HepG2 (cell line): ENCODE results near the gene DDRGK1. TPM values are rescaled to one million over a fixed set of nuclear protein-coding genes. Genes with fewer than 3 reads are reported as not detected.

Source experiments
- ARNT2 ChIP-seq: sonication (generic); formaldehyde crosslinking; IDR thresholded peaks from 2 replicates; pipeline ENCODE4 v1.8.0; 2022; ENCODE audit warnings: mild to moderate bottlenecking, low read depth, missing genetic modification reagents, moderate library complexity
- ATF7 ChIP-seq, 2 experiments: fragments of 450-650 bp in 1 of 2; sonication (generic) in 1 of 2; formaldehyde crosslinking in 1 of 2; IDR thresholded peaks; 2 replicates each; pipeline versions ENCODE4 v1.4.0 to v1.6.1; 2016 to 2020; ENCODE audit warnings: antibody characterized with exemption in 1 of 2, mild to moderate bottlenecking in 1 of 2, missing genetic modification reagents in 1 of 2
- HIVEP1 ChIP-seq: sonication (generic); formaldehyde crosslinking; IDR thresholded peaks from 2 replicates; pipeline ENCODE4 v1.4.0; 2020; ENCODE audit warnings: mild to moderate bottlenecking, missing genetic modification reagents
- HNF4A ChIP-seq: sonication (generic); formaldehyde crosslinking; IDR thresholded peaks from 2 replicates; pipeline ENCODE4 v1.4.0; 2020; ENCODE audit warnings: missing genetic modification reagents
- HNRNPLL ChIP-seq: fragments of 200-400 bp; formaldehyde crosslinking; IDR thresholded peaks from 2 replicates; pipeline ENCODE4 v1.6.1; 2017; ENCODE audit warnings: mild to moderate bottlenecking, low read depth, low read length; ENCODE audit not compliant: poor library complexity, severe bottlenecking
- NR3C1 ChIP-seq: sonication (generic); formaldehyde crosslinking; IDR thresholded peaks from 2 replicates; pipeline ENCODE4 v1.4.0; 2020; ENCODE audit warnings: missing genetic modification reagents
- PITX1 ChIP-seq: sonication (generic); formaldehyde crosslinking; IDR thresholded peaks from 2 replicates; pipeline ENCODE4 v1.5.1; 2020; ENCODE audit warnings: mild to moderate bottlenecking, missing genetic modification reagents
- RBAK ChIP-seq: sonication (generic); formaldehyde crosslinking; IDR thresholded peaks from 2 replicates; pipeline ENCODE4 v1.5.1; 2020; ENCODE audit warnings: mild to moderate bottlenecking, missing genetic modification reagents
- STAG1 ChIP-seq: sonication (generic); formaldehyde crosslinking; IDR thresholded peaks from 2 replicates; pipeline ENCODE4 v1.4.0; 2020; ENCODE audit warnings: missing genetic modification reagents
- TEAD3 ChIP-seq: optimal IDR thresholded peaks from 2 replicates; pipeline ENCODE3; 2016; ENCODE audit warnings: borderline replicate concordance
- YY1 ChIP-seq: IDR thresholded peaks from 2 replicates; pipeline ENCODE4 v1.6.1; 2011; ENCODE audit warnings: low read length, low read depth, moderate library complexity, mild to moderate bottlenecking; ENCODE audit not compliant: insufficient read depth, insufficient replicate concordance
- ZNF326 ChIP-seq: sonication (generic); formaldehyde crosslinking; IDR thresholded peaks from 2 replicates; pipeline ENCODE4 v1.4.0; 2020; ENCODE audit warnings: missing genetic modification reagents, borderline replicate concordance
- ZNF713 ChIP-seq: sonication (generic); formaldehyde crosslinking; IDR thresholded peaks from 2 replicates; pipeline ENCODE4 v1.4.0; 2020; ENCODE audit warnings: mild to moderate bottlenecking, missing genetic modification reagents
- ZSCAN25 ChIP-seq: sonication (generic); formaldehyde crosslinking; IDR thresholded peaks from 2 replicates; pipeline ENCODE4 v1.8.0; 2022; ENCODE audit warnings: mild to moderate bottlenecking, missing genetic modification reagents
- polyA plus RNA-seq, 8 experiments: library from polyadenylated mRNA; depleted of rRNA in 3 of 8; stranded (reverse) in 7 of 8; unstranded in 1 of 8; fragments of >200 nt; fragmentation: Illumina TruSeq in 4 of 8; extraction: Trizol in 4 of 8; gene quantifications; 2 replicates each; pipeline versions ENCODE4 v1.2.1 to v1.2.3, GENCODE V29; 2011 to 2016; ENCODE audit warnings: low read depth in 4 of 8, missing spikeins in 1 of 8, mixed read lengths in 1 of 8; ENCODE audit not compliant: insufficient read depth in 1 of 8
- total RNA-seq, 5 experiments: library from RNA; depleted of rRNA; stranded (reverse); fragments of >200 nt; fragmentation: Illumina TruSeq; extraction: Trizol; gene quantifications; 2 replicates each; pipeline ENCODE4 v1.2.3, GENCODE V29; 2016; ENCODE audit warnings: low read depth in 1 of 5
- TF ChIP-seq, protein P1 (sequence below): sonication (generic); formaldehyde crosslinking; IDR thresholded peaks from one replicate; pipeline ENCODE4 v1.5.1; 2020; ENCODE audit warnings: mild to moderate bottlenecking, missing genetic modification reagents; ENCODE audit errors: not compliant biosample characterization
- TF ChIP-seq, protein P2 (sequence below): sonication (generic); formaldehyde crosslinking; IDR thresholded peaks from 2 replicates; pipeline ENCODE4 v1.5.0; 2020; ENCODE audit warnings: mild to moderate bottlenecking, missing genetic modification reagents
- TF ChIP-seq, protein P3 (sequence below): sonication (generic); formaldehyde crosslinking; IDR thresholded peaks from 2 replicates; pipeline ENCODE4 v1.8.1; 2023; ENCODE audit warnings: mild to moderate bottlenecking, moderate library complexity, missing genetic modification reagents

The DDRGK1 gene
- total and polyA plus RNA-seq, 2 of the 13 experiments (the other 11 are each of a cell fraction or from before 2014, with no cell fraction given) = 96.7 to 149 TPM

DNA sequence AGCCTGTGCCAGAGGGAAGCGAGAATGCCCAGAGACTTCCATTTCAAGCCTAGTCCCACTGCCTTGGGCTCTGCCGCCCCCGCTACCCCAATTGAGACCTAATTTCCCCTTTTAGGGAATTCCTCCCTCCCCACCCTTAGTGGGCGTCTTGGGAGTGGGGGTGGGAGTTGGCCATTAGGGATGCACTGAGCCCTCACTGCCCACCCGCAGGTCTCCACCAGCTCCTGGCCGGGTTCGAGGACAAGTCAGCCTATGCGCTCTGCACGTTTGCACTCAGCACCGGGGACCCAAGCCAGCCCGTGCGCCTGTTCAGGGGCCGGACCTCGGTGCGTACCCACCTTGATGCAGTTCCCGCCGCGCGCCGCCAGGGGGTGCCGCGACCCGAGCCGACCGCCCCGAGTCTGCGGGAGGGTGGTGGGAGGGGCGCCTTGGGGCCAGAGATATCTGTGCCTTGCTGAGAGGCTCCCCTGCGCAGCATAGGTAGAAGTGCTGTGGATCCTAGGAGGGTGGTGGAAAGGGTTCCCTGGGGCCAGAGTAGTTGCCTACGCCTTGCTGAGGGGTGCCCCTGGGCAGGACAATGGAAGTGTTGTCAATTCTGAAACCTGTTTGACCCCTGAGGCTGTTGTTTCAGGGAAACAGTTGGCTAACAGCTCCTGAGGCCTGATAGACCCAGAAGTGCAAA lies 14.0 kb upstream of the DDRGK1 start (continued):
- TF ChIP-seq, protein P1, sequence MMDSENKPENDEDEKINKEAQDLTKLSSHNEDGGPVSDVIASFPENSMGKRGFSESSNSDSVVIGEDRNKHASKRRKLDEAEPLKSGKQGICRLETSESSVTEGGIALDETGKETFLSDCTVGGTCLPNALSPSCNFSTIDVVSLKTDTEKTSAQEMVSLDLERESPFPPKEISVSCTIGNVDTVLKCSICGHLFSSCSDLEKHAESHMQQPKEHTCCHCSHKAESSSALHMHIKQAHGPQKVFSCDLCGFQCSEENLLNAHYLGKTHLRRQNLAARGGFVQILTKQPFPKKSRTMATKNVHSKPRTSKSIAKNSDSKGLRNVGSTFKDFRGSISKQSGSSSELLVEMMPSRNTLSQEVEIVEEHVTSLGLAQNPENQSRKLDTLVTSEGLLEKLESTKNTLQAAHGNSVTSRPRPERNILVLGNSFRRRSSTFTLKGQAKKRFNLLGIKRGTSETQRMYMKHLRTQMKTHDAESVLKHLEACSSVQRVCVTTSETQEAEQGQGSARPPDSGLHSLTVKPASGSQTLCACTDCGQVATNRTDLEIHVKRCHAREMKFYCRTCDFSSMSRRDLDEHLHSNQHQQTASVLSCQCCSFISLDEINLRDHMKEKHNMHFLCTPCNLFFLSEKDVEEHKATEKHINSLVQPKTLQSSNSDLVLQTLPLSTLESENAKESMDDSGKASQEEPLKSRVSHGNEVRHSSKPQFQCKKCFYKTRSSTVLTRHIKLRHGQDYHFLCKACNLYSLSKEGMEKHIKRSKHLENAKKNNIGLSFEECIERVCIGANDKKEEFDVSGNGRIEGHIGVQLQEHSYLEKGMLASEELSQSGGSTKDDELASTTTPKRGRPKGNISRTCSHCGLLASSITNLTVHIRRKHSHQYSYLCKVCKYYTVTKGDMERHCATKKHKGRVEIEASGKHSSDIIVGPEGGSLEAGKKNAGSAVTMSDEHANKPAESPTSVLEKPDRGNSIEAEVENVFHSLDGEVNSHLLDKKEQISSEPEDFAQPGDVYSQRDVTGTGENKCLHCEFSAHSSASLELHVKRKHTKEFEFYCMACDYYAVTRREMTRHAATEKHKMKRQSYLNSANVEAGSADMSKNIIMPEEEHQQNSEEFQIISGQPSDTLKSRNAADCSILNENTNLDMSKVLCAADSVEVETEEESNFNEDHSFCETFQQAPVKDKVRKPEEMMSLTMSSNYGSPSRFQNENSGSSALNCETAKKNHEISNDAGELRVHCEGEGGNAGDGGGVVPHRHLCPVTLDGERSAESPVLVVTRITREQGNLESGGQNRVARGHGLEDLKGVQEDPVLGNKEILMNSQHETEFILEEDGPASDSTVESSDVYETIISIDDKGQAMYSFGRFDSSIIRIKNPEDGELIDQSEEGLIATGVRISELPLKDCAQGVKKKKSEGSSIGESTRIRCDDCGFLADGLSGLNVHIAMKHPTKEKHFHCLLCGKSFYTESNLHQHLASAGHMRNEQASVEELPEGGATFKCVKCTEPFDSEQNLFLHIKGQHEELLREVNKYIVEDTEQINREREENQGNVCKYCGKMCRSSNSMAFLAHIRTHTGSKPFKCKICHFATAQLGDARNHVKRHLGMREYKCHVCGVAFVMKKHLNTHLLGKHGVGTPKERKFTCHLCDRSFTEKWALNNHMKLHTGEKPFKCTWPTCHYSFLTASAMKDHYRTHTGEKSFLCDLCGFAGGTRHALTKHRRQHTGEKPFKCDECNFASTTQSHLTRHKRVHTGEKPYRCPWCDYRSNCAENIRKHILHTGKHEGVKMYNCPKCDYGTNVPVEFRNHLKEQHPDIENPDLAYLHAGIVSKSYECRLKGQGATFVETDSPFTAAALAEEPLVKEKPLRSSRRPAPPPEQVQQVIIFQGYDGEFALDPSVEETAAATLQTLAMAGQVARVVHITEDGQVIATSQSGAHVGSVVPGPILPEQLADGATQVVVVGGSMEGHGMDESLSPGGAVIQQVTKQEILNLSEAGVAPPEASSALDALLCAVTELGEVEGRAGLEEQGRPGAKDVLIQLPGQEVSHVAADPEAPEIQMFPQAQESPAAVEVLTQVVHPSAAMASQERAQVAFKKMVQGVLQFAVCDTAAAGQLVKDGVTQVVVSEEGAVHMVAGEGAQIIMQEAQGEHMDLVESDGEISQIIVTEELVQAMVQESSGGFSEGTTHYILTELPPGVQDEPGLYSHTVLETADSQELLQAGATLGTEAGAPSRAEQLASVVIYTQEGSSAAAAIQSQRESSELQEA (CRISPR knock-in tag) = peak; percentile 46
- TF ChIP-seq ARNT2 (CRISPR knock-in tag) = peak; percentile 84; the same call in 1 of the 2 replicates
- TF ChIP-seq TEAD3 (CRISPR knock-in tag) = peak; percentile 72
- TF ChIP-seq HIVEP1 (CRISPR knock-in tag) = peak; percentile 66
- no peak for TF ChIP-seq ZNF326 (CRISPR knock-in tag)
- TF ChIP-seq HNF4A (CRISPR knock-in tag) = peak; percentile 43; the same call in 1 of the 2 replicates
- TF ChIP-seq NR3C1 = 0 out of 2 replicates have a peak, but pooled peaks have one; percentile 4
- TF ChIP-seq, protein P2, sequence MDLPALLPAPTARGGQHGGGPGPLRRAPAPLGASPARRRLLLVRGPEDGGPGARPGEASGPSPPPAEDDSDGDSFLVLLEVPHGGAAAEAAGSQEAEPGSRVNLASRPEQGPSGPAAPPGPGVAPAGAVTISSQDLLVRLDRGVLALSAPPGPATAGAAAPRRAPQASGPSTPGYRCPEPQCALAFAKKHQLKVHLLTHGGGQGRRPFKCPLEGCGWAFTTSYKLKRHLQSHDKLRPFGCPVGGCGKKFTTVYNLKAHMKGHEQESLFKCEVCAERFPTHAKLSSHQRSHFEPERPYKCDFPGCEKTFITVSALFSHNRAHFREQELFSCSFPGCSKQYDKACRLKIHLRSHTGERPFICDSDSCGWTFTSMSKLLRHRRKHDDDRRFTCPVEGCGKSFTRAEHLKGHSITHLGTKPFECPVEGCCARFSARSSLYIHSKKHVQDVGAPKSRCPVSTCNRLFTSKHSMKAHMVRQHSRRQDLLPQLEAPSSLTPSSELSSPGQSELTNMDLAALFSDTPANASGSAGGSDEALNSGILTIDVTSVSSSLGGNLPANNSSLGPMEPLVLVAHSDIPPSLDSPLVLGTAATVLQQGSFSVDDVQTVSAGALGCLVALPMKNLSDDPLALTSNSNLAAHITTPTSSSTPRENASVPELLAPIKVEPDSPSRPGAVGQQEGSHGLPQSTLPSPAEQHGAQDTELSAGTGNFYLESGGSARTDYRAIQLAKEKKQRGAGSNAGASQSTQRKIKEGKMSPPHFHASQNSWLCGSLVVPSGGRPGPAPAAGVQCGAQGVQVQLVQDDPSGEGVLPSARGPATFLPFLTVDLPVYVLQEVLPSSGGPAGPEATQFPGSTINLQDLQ (CRISPR knock-in tag) = no peak
- peak; percentile 81; the same call in 1 of the 2 replicates for TF ChIP-seq PITX1 (CRISPR knock-in tag)
- peak; percentile 38; the same call in 1 of the 2 replicates for TF ChIP-seq RBAK (CRISPR knock-in tag)
- TF ChIP-seq ZNF713 (CRISPR knock-in tag) = no peak
- peak; percentile 83 for TF ChIP-seq ZSCAN25 (CRISPR knock-in tag)
- TF ChIP-seq, protein P3, sequence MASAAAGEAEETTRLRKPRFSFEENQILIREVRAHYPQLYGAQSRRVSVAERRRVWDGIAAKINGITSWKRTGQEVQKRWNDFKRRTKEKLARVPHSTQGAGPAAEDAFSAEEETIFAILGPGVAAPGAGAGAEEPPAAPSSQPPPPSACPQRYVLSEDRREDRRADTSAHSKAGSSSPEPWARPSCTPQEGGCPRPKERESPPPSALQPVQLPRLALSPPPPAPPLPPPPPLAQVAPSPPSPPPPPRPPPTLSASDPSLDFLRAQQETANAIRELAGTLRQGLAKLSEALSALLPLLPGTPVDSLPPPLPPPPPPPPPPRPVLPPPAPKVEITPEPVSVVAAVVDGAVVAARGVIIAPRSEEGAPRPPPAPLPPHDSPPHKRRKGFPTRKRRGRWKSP (CRISPR knock-in tag) = peak; percentile 74; the same call in 1 of the 2 replicates
- TF ChIP-seq ATF7 (IDR thresholded peaks at IDR 0.05) = no peak
- TF ChIP-seq ATF7 (CRISPR knock-in tag; IDR thresholded peaks at IDR 0.05) = no peak
- TF ChIP-seq STAG1 (CRISPR knock-in tag) = peak; percentile 99
- TF ChIP-seq YY1 = peak; percentile 82
- peak; percentile 78 for TF ChIP-seq HNRNPLL
